HepG2 (cell line): ENCODE results near the gene CNTN5. TPM values are rescaled to one million over a fixed set of nuclear protein-coding genes. Genes with fewer than 3 reads are reported as not detected.

Experiments
- ATAC-seq: fragments of 200-7000 bp; cut with Tn5 transposase; 3 replicates; pipeline ENCODE4 v1.9.1; 2020; ENCODE audit warnings: mild to moderate bottlenecking, moderate library complexity
- BruUV-seq: library from RNA; stranded (reverse); fragments of 400-500 nt; replicated peaks from 2 replicates; lab custom pipeline; 2021; lab: Mats Ljungman, UMichigan
- CTCF ChIA-PET: fragments of 300-600 bp; formaldehyde crosslinking; extraction: SDS; loops from one replicate; lab custom pipeline; 2021; ENCODE audit warnings: low total read pairs, inconsistent platforms, low intra/inter-chr PET ratio; lab: Yijun Ruan, JAX
- POLR2A ChIA-PET: fragments of 350-600 bp; sonication (Branson Sonifier 250); formaldehyde crosslinking; loops from one replicate; lab custom pipeline; 2020; ENCODE audit warnings: antibody characterized with exemption, inconsistent platforms; lab: Yijun Ruan, JAX
- DNase-seq: peaks from one replicate; pipeline ENCODE4 v3.0.0-alpha.2; 2015; ENCODE audit warnings: low spot score
- FAIRE-seq: peaks from 3 replicates; lab custom pipeline; 2011; peaks lifted over from hg19 to GRCh38; lab: Jason Lieb, UNC
- H2AFZ ChIP-seq: one replicate; pipeline ENCODE4 v1.6.1; 2011; ENCODE audit warnings: low read length, inconsistent platforms
- H3K27ac ChIP-seq: fragments of 300-600 bp; 3 replicates; pipeline ENCODE4 v1.8.0; 2011; ENCODE audit warnings: mixed run types, mild to moderate bottlenecking, mixed read lengths, low read length, inconsistent platforms; ENCODE audit not compliant: insufficient read depth; ENCODE audit errors: extremely low read length
- H3K27me3 ChIP-seq, 2 experiments: fragments of 200-600 bp in 1 of 2; 2 replicates in 1 of 2; 3 replicates in 1 of 2; pipeline versions ENCODE4 v1.6.0 to v1.8.0; 2011; ENCODE audit warnings: low read length in 2 of 2, mild to moderate bottlenecking in 2 of 2, moderate library complexity in 2 of 2, inconsistent platforms in 1 of 2; ENCODE audit not compliant: insufficient read depth in 2 of 2, control insufficient read depth in 1 of 2
- H3K36me3 ChIP-seq, 2 experiments: fragments of 200-600 bp in 1 of 2; replicated peaks in 1 of 2; 2 replicates in 1 of 2; 3 replicates in 1 of 2; pipeline versions ENCODE4 v1.5.1 to v1.8.0; 2011; ENCODE audit warnings: low read length in 2 of 2, inconsistent platforms in 1 of 2; ENCODE audit not compliant: insufficient read depth in 2 of 2, control insufficient read depth in 1 of 2
- H3K4me1 ChIP-seq: 2 replicates; pipeline ENCODE4 v1.5.1; 2012; ENCODE audit warnings: low read length, inconsistent platforms; ENCODE audit not compliant: insufficient read depth
- H3K4me2 ChIP-seq: 2 replicates; pipeline ENCODE4 v1.6.0; 2011; ENCODE audit warnings: low read depth, low read length, inconsistent platforms
- H3K4me3 ChIP-seq, 3 experiments: fragments of 200-600 bp in 1 of 3; sonication (generic), shearing (Covaris generic) in 1 of 3; replicated peaks in 1 of 3; 2 replicates each; pipeline ENCODE4 v1.5.1; 2011 to 2016; ENCODE audit warnings: low read length in 3 of 3, inconsistent platforms in 2 of 3, low read depth in 2 of 3, mild to moderate bottlenecking in 2 of 3, control low read depth in 1 of 3, mixed read lengths in 1 of 3; ENCODE audit not compliant: insufficient read depth in 1 of 3
- H3K79me2 ChIP-seq: one replicate; pipeline ENCODE4 v1.6.1; 2011; ENCODE audit warnings: low read length, inconsistent platforms; ENCODE audit not compliant: insufficient read depth
- H3K9ac ChIP-seq: 2 replicates; pipeline ENCODE4 v1.6.0; 2011; ENCODE audit warnings: mild to moderate bottlenecking, low read depth, low read length, inconsistent platforms; ENCODE audit not compliant: insufficient read depth
- H3K9me3 ChIP-seq: 2 replicates; pipeline ENCODE4 v1.5.1; 2012; ENCODE audit warnings: mild to moderate bottlenecking, low read length
- H4K20me1 ChIP-seq: 2 replicates; pipeline ENCODE4 v1.6.0; 2011; ENCODE audit warnings: inconsistent platforms, mild to moderate bottlenecking, low read length, moderate library complexity; ENCODE audit not compliant: insufficient read depth
- ARNT ChIP-seq: fragments of 450-650 bp; IDR thresholded peaks from 2 replicates; pipeline ENCODE4 v1.6.1; 2017
- BORCS8-MEF2B ChIP-seq: sonication (generic); formaldehyde crosslinking; IDR thresholded peaks from 2 replicates; pipeline ENCODE4 v1.8.0; 2022; ENCODE audit warnings: mild to moderate bottlenecking, missing genetic modification reagents
- GABPB1 ChIP-seq: IDR thresholded peaks from 2 replicates; pipeline ENCODE4 v1.6.1; 2016; ENCODE audit warnings: mild to moderate bottlenecking, missing genetic modification reagents, moderate library complexity, missing compliant biosample characterization
- GMEB2 ChIP-seq: IDR thresholded peaks from 2 replicates; pipeline ENCODE4 v1.6.1; 2016; ENCODE audit warnings: missing biosample characterization, missing genetic modification reagents, low read depth
- LRRFIP1 ChIP-seq: sonication (generic); formaldehyde crosslinking; conservative IDR thresholded peaks from 2 replicates; pipeline ENCODE4 v1.4.0; 2020; ENCODE audit warnings: missing genetic modification reagents
- NCOA2 ChIP-seq: sonication (generic); formaldehyde crosslinking; IDR thresholded peaks from 2 replicates; pipeline ENCODE4 v1.8.0; 2022; ENCODE audit warnings: inconsistent platforms
- NFE2 ChIP-seq: sonication (generic); formaldehyde crosslinking; IDR thresholded peaks from 2 replicates; pipeline ENCODE4 v1.4.0; 2020; ENCODE audit warnings: missing genetic modification reagents
- NR2F2 ChIP-seq: IDR thresholded peaks from 2 replicates; pipeline ENCODE4 v1.6.1; 2012; ENCODE audit warnings: low read depth, inconsistent platforms, borderline replicate concordance
- PRPF4 ChIP-seq: fragments of 200-400 bp; formaldehyde crosslinking; IDR thresholded peaks from 2 replicates; pipeline ENCODE4 v1.6.1; 2016; ENCODE audit warnings: low read length, low read depth; ENCODE audit not compliant: poor library complexity, severe bottlenecking
- SCMH1 ChIP-seq: sonication (generic); formaldehyde crosslinking; IDR thresholded peaks from 2 replicates; pipeline ENCODE4 v1.9.0; 2021; ENCODE audit warnings: missing genetic modification reagents, mild to moderate bottlenecking, borderline replicate concordance
- SIN3A ChIP-seq: IDR thresholded peaks from 2 replicates; pipeline ENCODE4 v1.6.1; 2011; ENCODE audit warnings: low read depth, mild to moderate bottlenecking, control low read depth, low read length, borderline replicate concordance
- ZMAT5 ChIP-seq: sonication (generic); formaldehyde crosslinking; IDR thresholded peaks from 2 replicates; pipeline ENCODE4 v1.5.0; 2020; ENCODE audit warnings: mild to moderate bottlenecking, low read depth, missing genetic modification reagents, borderline replicate concordance
- ZNF264 ChIP-seq: sonication (generic); formaldehyde crosslinking; IDR thresholded peaks from 2 replicates; pipeline ENCODE4 v1.4.0; 2020; ENCODE audit warnings: missing genetic modification reagents
- ZNF552 ChIP-seq: sonication (generic); formaldehyde crosslinking; IDR thresholded peaks from 2 replicates; pipeline ENCODE4 v1.9.0; 2022; ENCODE audit warnings: missing genetic modification reagents, mild to moderate bottlenecking, borderline replicate concordance
- WGBS: methylation state at CpG from one replicate; pipeline ENCODE4 v1.1.6; 2017; ENCODE audit warnings: low lambda C conversion rate; 5-methylcytosine and 5-hydroxymethylcytosine counted together
- in situ Hi-C: cut with HindIII; loops from 2 replicates; pipeline ENCODE4 v1.10.0; 2017; ENCODE audit warnings: low pct_unique_long_range_greater_than_20kb; ENCODE audit not compliant: extremely low pct_ligation_motif_present
- intact Hi-C: fragments of 100-400 bp; cut with micrococcal nuclease; formaldehyde crosslinking; loops from one replicate; pipeline ENCODE4 v1.10.0; 2022; ENCODE audit not compliant: unreplicated experiment
- polyA plus RNA-seq, 8 experiments: library from polyadenylated mRNA; depleted of rRNA in 3 of 8; stranded (reverse) in 7 of 8; unstranded in 1 of 8; fragments of >200 nt; fragmentation: Illumina TruSeq in 4 of 8; extraction: Trizol in 4 of 8; gene quantifications; 2 replicates each; pipeline versions ENCODE4 v1.2.1 to v1.2.3, GENCODE V29; 2011 to 2016; ENCODE audit warnings: low read depth in 4 of 8, missing spikeins in 1 of 8, mixed read lengths in 1 of 8; ENCODE audit not compliant: insufficient read depth in 1 of 8
- total RNA-seq, 5 experiments: library from RNA; depleted of rRNA; stranded (reverse); fragments of >200 nt; fragmentation: Illumina TruSeq; extraction: Trizol; gene quantifications; 2 replicates each; pipeline ENCODE4 v1.2.3, GENCODE V29; 2016; ENCODE audit warnings: low read depth in 1 of 5

CNTN5 gene
- total and polyA plus RNA-seq, 2 of the 13 experiments (the other 11 are each of a cell fraction or from before 2014, with no cell fraction given), result not detected

- H3K27me3 ChIP-seq, result no peaks in the 10 kb centered on the region; a peak in 1 of 5 replicates
- no peak overlapping the region for H3K27ac ChIP-seq
- H3K9me3 ChIP-seq, result no peaks in the 10 kb centered on the region
- WGBS, result 0% methylated on average over 1 of the region's 1 CpG
- H3K36me3 ChIP-seq, result no peaks in the 10 kb centered on the region
- in situ Hi-C loops, result no loop called here
- ChIA-PET CTCF (no interaction called here), POLR2A (no interaction called here)
- no peaks in the 10 kb centered on the region for H3K4me1 ChIP-seq
- BruUV-seq, result no TSS peak
- no peak overlapping the region for H3K4me3 ChIP-seq
- FAIRE-seq (no peak), ATAC-seq (no peak), DNase-seq (no peak)
- no peak overlapping the region for H2AFZ ChIP-seq
- no peak overlapping the region for H3K9ac ChIP-seq
- H3K79me2 ChIP-seq, result no peaks in the 10 kb centered on the region
- no peak overlapping the region for H3K4me2 ChIP-seq
- TF ChIP-seq PRPF4 (no peak), ZNF552 (CRISPR knock-in tag) (no peak)
- H4K20me1 ChIP-seq, result no peaks in the 10 kb centered on the region
- intact Hi-C loops, result no loop called here
These were observed 398.4 kb downstream of the CNTN5 start for GRCh38 chr11:99418927-99419720.

GRCh38 chr11:99419991-99420390, 399.2 kb downstream of the CNTN5 start:
- 0% methylated on average over 4 of the region's 4 CpGs for WGBS
- FAIRE-seq, result no peak
- CTCF ChIA-PET, result no interaction called here
- TF ChIP-seq SCMH1 (CRISPR knock-in tag) (no peak), NCOA2 (no peak), NFE2 (no peak), GMEB2 (CRISPR knock-in tag) (no peak), ZMAT5 (CRISPR knock-in tag) (no peak), LRRFIP1 (CRISPR knock-in tag) (no peak), BORCS8-MEF2B (CRISPR knock-in tag) (no peak), GABPB1 (CRISPR knock-in tag) (no peak), NR2F2 (no peak), SIN3A (no peak), ZNF264 (no peak), ARNT (no peak)

More at GRCh38 chr11:99419991-99420390, 399.2 kb downstream of the CNTN5 start:
- H3K9ac ChIP-seq, result no peak overlapping the region
- no TSS peak for BruUV-seq
- in situ Hi-C loops, result no loop called here
- no peaks in the 10 kb centered on the region; a peak in 1 of 5 replicates for H3K27me3 ChIP-seq
- intact Hi-C loops, result no loop called here
- POLR2A ChIA-PET, result no interaction called here
- H3K4me3 ChIP-seq, result no peak overlapping the region
- no peaks in the 10 kb centered on the region for H3K9me3 ChIP-seq
- ATAC-seq (no peak), DNase-seq (no peak)
- no peaks in the 10 kb centered on the region for H3K36me3 ChIP-seq
- no peak overlapping the region for H3K4me2 ChIP-seq
- H3K27ac ChIP-seq, result no peak overlapping the region
- H3K4me1 ChIP-seq, result no peaks in the 10 kb centered on the region
- H3K79me2 ChIP-seq, result no peaks in the 10 kb centered on the region
- no peak overlapping the region for H2AFZ ChIP-seq
- H4K20me1 ChIP-seq, result no peaks in the 10 kb centered on the region
